Measurements from ENCODE around the gene EFNA2.

DNA sequence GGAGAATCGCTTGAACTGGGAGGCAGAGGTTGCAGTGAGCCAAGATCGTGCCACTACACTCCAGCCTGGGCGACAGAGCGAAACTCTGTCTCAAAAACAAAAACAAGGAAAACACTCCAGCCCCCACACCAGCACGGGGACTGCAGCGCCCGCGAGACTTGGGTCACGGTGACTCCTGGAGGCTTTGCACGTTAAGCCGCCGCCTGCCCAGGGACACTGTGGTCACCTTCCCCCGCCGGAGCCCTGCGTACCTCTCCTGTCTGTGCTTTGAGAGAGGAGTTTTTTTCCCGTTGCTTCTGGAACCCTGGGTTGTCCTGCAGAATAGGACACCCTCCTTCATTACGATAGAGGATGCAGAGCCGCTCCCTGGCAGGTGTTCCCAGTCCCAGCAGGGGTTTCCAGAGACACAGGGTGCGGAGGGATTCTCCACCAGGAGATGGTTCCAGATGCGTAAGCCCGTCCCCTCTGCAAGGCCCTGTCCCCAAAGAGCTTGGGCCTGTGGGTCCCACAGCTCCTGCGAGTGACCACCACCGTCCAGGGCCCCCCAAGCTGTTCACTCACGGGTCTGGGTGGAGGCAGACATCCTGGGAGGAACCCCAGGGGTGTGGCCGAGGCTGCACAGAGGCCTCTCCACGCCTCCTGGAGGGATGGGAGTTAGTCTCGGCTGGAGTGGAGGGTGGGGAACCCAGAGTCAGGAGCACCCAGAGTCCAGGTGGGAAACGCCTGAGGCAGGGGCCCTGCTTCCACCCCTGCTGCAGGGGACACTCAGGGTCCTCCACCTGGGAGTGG, 55.2 kb downstream of the EFNA2 start:
- TF ChIP-seq CTCF (conservative IDR thresholded peaks at IDR 0.05; ENCODE audit: low read depth, low read length) (no peak), CEBPB (IDR thresholded peaks at IDR 0.05; ENCODE audit: low read depth, low read length) (no peak), RAD21 (IDR thresholded peaks at IDR 0.05; ENCODE audit: low read length) (no peak), POLR2A (IDR thresholded peaks at IDR 0.05; ENCODE audit: low read depth, low read length) (no peak), BHLHE40 (IDR thresholded peaks at IDR 0.05; ENCODE audit: low read depth, low read length) (no peak), USF2 (IDR thresholded peaks at IDR 0.05; ENCODE audit: low read depth, low read length) (no peak), MAZ (IDR thresholded peaks at IDR 0.05; ENCODE audit: borderline replicate concordance, low read depth, low read length) (no peak), RFX5 (IDR thresholded peaks at IDR 0.05; ENCODE audit: low read depth, low read length) (no peak), CHD1 (IDR thresholded peaks at IDR 0.05; ENCODE audit: low read depth, low read length) (no peak)
- TF ChIP-seq, protein P1, sequence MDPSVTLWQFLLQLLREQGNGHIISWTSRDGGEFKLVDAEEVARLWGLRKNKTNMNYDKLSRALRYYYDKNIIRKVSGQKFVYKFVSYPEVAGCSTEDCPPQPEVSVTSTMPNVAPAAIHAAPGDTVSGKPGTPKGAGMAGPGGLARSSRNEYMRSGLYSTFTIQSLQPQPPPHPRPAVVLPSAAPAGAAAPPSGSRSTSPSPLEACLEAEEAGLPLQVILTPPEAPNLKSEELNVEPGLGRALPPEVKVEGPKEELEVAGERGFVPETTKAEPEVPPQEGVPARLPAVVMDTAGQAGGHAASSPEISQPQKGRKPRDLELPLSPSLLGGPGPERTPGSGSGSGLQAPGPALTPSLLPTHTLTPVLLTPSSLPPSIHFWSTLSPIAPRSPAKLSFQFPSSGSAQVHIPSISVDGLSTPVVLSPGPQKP (IDR thresholded peaks at IDR 0.05; ENCODE audit: borderline replicate concordance, low read depth, low read length) = no peak

Measured in IMR-90 (cell line).